HT1080 (cell line): ENCODE measurements around the gene SLC16A9. TPM values are rescaled to one million over a fixed set of nuclear protein-coding genes. Genes with fewer than 3 reads are reported as not detected.
"Not testable (repeated sequence)": the region's sequence is repeated elsewhere in the genome, so short reads cannot be mapped to it uniquely, and the experiment has no call there.

Source experiments
- DNase-seq: peaks from one replicate; pipeline ENCODE4 v3.0.0-alpha.2; 2015; ENCODE audit warnings: low read depth
- polyA plus RNA-seq, 2 experiments: library from polyadenylated mRNA; depleted of rRNA; stranded (reverse); fragments of >200 nt; gene quantifications; 2 replicates each; pipeline ENCODE4 v1.2.3, GENCODE V29; 2015
- total RNA-seq: library from RNA; depleted of rRNA; stranded (reverse); fragments of >200 nt; shearing (Covaris generic); gene quantifications from 2 replicates; pipeline ENCODE4 v1.2.3, GENCODE V29; 2014; rRNA removed

SLC16A9 gene, protein sequence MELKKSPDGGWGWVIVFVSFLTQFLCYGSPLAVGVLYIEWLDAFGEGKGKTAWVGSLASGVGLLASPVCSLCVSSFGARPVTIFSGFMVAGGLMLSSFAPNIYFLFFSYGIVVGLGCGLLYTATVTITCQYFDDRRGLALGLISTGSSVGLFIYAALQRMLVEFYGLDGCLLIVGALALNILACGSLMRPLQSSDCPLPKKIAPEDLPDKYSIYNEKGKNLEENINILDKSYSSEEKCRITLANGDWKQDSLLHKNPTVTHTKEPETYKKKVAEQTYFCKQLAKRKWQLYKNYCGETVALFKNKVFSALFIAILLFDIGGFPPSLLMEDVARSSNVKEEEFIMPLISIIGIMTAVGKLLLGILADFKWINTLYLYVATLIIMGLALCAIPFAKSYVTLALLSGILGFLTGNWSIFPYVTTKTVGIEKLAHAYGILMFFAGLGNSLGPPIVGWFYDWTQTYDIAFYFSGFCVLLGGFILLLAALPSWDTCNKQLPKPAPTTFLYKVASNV
- 0.73 and 1.2 TPM in 2 replicates for total RNA-seq
- 4.4 and 5.8 TPM in 2 replicates for polyA plus RNA-seq (2015; cell fraction: cytosol; rRNA removed)
- 6.2 and 6.6 TPM in 2 replicates for polyA plus RNA-seq (2015; cell fraction: nucleus; rRNA removed)

GRCh38 chr10:59709395-59710125 lies at the start of gene SLC16A9:
TSS of gene SLC16A9 (minus strand) at chr10:59709850. CDS start at chr10:59684291, 25,559 bp downstream.
- peak; percentile 60 for DNase-seq

- DNase-seq: peak; percentile 8
Observed at GRCh38 chr10:59757966-59758365, 48.3 kb upstream of the SLC16A9 start.

GRCh38 chr10:59754951-59755350 lies 45.3 kb upstream of the SLC16A9 start:
- DNase-seq: no peak

DNA sequence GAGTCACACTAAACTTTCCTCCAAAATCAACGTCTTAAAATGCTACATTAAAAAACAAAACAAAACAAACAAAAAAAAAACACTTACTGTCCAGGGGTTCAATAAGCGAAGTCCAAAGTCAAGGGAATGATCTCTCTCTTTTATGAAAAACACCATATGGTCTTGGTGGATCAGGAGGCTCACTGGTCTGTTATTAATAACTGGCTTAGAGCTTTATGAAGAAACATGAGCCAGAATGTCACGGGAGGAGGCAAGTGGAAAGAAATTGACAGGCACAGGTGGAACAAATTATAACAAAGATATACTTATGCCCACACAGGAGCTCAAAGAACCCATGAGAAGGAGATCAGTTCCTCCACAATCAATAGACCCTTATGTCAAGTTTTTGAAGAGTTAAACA lies 43.6 kb upstream of the SLC16A9 start, which contains the start of gene MRLN:
MRLN (minus strand) TSS at position 189 of the 400 bp plus-strand sequence.
- no peak for DNase-seq

- no peak for DNase-seq
Observed at GRCh38 chr10:59752278-59752940, 42.8 kb upstream of the SLC16A9 start.

GRCh38 chr10:59750155-59750945 lies 40.7 kb upstream of the SLC16A9 start:
- DNase-seq: no peak

GRCh38 chr10:59748834-59749233 lies 39.2 kb upstream of the SLC16A9 start:
- peak; percentile 18 for DNase-seq

DNA sequence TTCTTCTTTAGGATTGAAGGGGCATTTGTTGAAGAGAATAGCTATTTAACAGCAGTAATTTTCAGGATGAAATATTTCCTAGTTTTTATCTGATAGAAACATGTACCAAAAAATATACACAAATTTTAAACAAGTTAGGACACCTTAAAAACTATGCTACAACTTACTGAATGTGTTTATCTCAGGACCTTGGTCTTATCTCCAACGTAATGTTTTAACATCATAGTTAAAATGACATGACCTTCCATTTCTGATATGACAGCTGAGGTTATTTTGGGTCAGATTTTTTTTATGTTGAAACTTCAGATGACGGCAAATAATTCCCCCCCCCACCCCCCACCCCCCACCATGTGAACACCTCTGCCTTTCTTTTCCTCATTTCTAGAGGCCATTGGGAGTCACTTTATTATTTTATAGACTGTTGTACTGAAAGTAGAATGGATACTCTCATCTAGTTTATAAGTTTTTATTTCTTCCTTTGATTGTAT lies 35.6 kb upstream of the SLC16A9 start:
- DNase-seq: no peak

DNA sequence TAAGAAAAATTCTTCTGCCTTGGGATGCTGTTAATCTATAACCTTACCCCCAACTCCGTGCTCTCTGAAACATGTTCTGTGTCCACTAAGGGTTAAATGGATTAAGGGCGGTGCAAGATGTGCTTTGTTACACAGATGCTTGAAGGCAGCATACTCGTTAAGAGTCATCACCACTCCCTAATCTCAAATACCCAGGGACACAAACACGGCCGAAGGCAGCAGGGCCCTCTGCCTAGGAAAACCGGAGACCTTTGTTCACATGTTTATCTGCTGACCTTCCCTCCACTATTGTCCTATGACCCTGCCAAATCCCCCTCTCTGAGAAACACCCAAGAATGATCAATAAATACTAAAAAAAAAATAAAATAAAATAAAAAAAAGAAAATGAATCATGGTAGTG lies 35.1 kb upstream of the SLC16A9 start:
- DNase-seq: not testable (repeated sequence)

DNA sequence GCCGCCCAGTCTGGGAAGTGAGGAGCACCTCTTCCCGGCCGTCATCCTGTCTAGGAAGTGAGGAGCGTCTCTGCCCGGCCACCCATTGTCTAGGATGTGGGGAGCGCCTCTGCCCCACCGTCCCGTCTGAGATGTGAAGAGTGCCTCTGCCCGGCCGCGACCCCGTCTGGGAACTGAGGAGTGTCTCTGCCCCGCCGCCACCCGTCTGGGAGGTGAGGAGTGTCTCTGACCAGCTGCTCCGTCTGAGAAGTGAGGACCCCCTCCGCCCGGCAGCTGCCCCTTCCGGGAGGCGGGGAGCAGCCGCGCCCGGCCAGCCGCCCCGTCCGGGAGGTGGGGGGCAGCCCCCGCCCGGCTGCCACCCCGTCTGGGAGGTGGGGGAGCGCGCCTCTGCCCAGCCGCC lies 34.5 kb upstream of the SLC16A9 start:
- DNase-seq: not testable (repeated sequence)

GRCh38 chr10:59741583-59741982 lies 31.9 kb upstream of the SLC16A9 start:
- DNase-seq: no peak

- DNase-seq: no peak
Observed at GRCh38 chr10:59741048-59741447, 31.4 kb upstream of the SLC16A9 start.

DNA sequence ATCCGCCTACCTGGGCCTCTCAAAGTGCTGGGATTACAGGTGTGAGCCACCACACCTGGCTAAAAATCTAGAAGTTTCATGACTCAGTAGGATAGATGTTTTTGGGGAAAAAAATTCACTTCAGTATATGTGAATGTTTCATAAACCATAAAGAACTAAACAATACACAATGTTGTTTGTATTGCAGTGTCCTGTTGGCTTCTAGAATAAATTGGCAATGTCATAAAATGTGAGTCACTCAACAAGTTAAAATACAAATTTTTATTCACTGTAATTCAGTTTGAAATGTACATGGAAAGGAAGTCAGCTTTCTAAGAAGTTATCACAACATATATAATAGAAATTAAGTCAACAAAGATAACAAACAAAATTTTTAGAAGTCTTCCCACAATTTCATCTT lies 27.1 kb upstream of the SLC16A9 start:
- no peak for DNase-seq

- no peak for DNase-seq
Observed at GRCh38 chr10:59735296-59735695, 25.6 kb upstream of the SLC16A9 start.

GRCh38 chr10:59734014-59734462 lies 24.4 kb upstream of the SLC16A9 start:
- no peak for DNase-seq

DNA sequence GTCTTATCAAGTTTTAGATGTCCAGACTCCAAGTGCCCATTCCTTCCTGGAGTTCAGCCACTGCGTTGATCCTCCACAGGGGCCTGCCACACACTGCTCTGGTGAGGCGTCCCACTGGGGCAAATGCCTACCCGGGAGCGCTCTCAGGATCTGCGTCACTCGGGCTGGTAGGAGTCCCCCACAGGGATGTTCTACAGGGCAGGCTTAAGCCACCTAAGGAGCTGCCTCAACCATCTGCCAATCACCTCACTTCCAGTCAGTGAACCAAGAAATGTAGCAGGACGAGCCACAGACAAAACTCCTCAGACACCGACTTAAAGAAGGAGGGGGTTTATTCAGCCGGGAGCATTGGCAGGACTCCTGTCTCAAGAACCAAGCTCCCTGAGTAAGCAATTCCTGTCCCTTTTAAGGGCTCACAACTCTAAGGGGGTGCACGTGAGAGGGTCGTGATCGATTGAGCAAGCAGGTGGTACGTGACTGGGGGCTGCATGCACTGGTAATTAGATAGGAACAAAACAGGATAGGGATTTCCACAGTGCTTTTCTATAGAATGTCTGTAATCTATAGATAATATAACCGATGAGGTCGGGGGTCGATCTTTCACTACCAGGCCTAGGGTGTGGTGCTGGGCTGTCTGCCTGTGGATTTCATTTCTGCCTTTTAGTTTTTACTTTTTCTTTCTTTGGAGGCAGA lies 23.8 kb upstream of the SLC16A9 start:
- not testable (repeated sequence) for DNase-seq

DNA sequence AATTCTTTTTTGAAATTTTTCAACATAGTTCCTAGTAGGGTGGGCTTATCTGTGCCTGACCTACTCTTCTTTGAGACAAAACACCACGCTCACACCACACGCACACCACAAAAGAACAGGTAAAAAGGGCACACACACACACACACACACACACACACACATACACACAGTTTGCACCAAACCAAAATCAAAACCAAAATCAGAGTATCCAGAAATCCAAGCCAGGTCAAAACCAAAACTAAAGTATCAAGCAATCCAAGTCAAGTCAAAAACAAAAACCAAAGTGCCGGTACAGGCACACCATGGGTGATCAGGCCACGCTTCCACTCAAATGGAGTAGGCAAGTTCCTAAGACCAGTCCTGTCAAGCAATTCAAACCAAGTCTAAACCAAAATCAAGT lies 23.2 kb upstream of the SLC16A9 start:
- not testable (repeated sequence) for DNase-seq

- DNase-seq: not testable (repeated sequence)
Observed at GRCh38 chr10:59729167-59729566, 19.5 kb upstream of the SLC16A9 start.

DNA sequence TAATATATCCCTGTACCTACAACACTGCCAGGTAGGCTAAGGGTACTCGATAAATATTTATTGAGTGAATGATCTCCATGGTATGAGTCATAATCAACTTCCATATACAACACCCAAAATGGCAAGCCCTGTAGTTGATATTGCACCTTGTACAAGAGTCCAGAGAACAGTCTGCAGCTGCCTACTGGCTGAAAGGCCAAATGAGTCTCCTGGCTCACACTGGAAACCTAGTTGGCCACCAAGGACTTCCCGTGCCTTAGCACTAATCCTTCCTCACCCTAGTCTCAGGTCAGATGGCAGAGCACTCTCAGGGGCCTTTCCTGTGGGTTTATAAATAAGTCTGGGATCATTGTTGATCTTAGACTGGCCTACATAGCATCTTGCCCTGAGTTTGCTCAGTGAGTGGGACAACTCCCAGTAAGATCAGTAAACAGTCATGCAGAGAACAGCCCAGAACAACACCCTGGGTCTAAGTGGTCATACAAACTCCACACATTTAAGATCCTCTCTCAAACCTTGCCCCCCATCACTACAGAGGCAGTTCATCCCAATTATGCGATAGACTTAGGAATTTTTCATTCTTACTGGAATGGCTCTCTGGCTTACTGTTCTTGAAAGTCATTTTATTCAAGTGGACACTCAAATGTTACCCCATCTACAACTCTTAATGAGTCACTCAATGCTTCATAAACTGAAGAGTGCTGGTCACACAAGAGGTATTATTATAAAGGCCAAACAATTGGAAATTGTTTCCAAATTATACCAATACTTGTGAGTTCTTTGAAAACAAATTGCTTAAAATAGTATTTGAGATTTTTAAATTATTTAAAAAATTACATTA lies 14.7 kb upstream of the SLC16A9 start:
- DNase-seq: no peak
